Aorta (tissue), 5 donors: ENCODE data around the gene CDK4. TPM values are rescaled to one million over a fixed set of nuclear protein-coding genes. Genes with fewer than 3 reads are reported as not detected.

Experiments used
- ATAC-seq: fragments of 200-7000 bp; cut with Tn5 transposase; one replicate; pipeline ENCODE4 v1.9.1; 2022; ENCODE audit warnings: moderate library complexity; ENCODE audit not compliant: low FRiP score
- DNase-seq, 2 donors: peaks; one replicate each; pipeline ENCODE4 v3.0.0-alpha.2; 2020
- H3K27ac ChIP-seq, 2 donors: one replicate each; pipeline ENCODE4 v1.5.1; 2013; ENCODE audit warnings: low read length in 2 of 2, mild to moderate bottlenecking in 2 of 2, moderate library complexity in 2 of 2, control low read depth in 1 of 2, inconsistent platforms in 1 of 2, low read depth in 1 of 2
- H3K27me3 ChIP-seq, 2 donors: one replicate each; pipeline ENCODE4 v1.6.1; 2013; ENCODE audit warnings: control low read depth in 1 of 2, low read length in 1 of 2, mild to moderate bottlenecking in 1 of 2, moderate library complexity in 1 of 2; ENCODE audit not compliant: insufficient read depth in 2 of 2, control insufficient read depth in 1 of 2
- H3K36me3 ChIP-seq, 2 donors: one replicate each; pipeline ENCODE4 v1.6.1; 2013; ENCODE audit warnings: control low read depth in 1 of 2, low read length in 1 of 2, mild to moderate bottlenecking in 1 of 2; ENCODE audit not compliant: insufficient read depth in 2 of 2, control insufficient read depth in 1 of 2
- H3K4me1 ChIP-seq, 2 donors: one replicate each; pipeline ENCODE4 v1.6.1; 2013; ENCODE audit warnings: low read length in 2 of 2, control low read depth in 1 of 2, mild to moderate bottlenecking in 1 of 2, moderate library complexity in 1 of 2; ENCODE audit not compliant: insufficient read depth in 2 of 2, control insufficient read depth in 1 of 2
- H3K4me3 ChIP-seq, 2 donors: one replicate each; pipeline ENCODE4 v1.5.1; 2013; ENCODE audit warnings: low read length in 2 of 2, control low read depth in 1 of 2, mild to moderate bottlenecking in 1 of 2
- H3K9me3 ChIP-seq: one replicate; pipeline ENCODE4 v1.6.1; 2013; ENCODE audit warnings: mild to moderate bottlenecking, low read length; ENCODE audit not compliant: control insufficient read depth
- WGBS, 2 donors: extraction: QIAGEN DNeasy Blood & Tissue Kit; methylation state at CpG; one replicate each; pipeline ENCODE4 v1.1.7; 2013; 5-methylcytosine and 5-hydroxymethylcytosine counted together
- intact Hi-C, 2 donors: fragments of 100-400 bp; cut with DNase I; formaldehyde crosslinking; loops; one replicate each; pipeline versions ENCODE4 v1.14.2 to v1.15.0; 2022
- polyA plus RNA-seq, 2 donors: library from polyadenylated mRNA; stranded (reverse); fragments of 200-250 nt; gene quantifications; one replicate each; pipeline ENCODE4 v1.2.3, GENCODE V29; 2013
- total RNA-seq, 2 donors: library from RNA; stranded (reverse); fragmentation: NEBNext Ultra II Directional; extraction: Animal tissue kit (Norgen Biotek cat#: 25700); gene quantifications; one replicate each; pipeline ENCODE4 v1.2.1, GENCODE V29; 2021
- donor health status: healthy with polysubstance abuse.
- donor health status: Bipolar disorder and iron deficiency.
- donor health status: DM: no; HTN: no; CAD: no.
- donor health status: DM: no; HTN: no; CAD: no.
- donor health status: DM: yes; HTN: yes; CAD: no.

Gene CDK4
- total and polyA plus RNA-seq, 4 donors, result 44.7 to 60.4 (median 54.8) TPM

GRCh38 chr12:57739914-57740538, 12.1 kb downstream of the CDK4 start:
- H3K4me3 ChIP-seq, result no peak overlapping the region
- ATAC-seq (no peak), DNase-seq (no peak)
- H3K27me3 ChIP-seq, result no peaks in the 10 kb centered on the region
- 18 to 26% methylated on average over 5 to 10 of the region's 10 CpGs for WGBS, 2 donors
- no peaks in the 10 kb centered on the region for H3K4me1 ChIP-seq
- H3K36me3 ChIP-seq, result no peaks in the 10 kb centered on the region
- intact Hi-C loops, result no loop called here
- H3K9me3 ChIP-seq, result no peaks in the 10 kb centered on the region
- no peak overlapping the region for H3K27ac ChIP-seq

GRCh38 chr12:57739387-57739786, 12.7 kb downstream of the CDK4 start:
- no peaks in the 10 kb centered on the region for H3K36me3 ChIP-seq
- H3K27me3 ChIP-seq, result no peaks in the 10 kb centered on the region
- intact Hi-C loops, result no loop called here
- no peaks in the 10 kb centered on the region for H3K9me3 ChIP-seq
- ATAC-seq (no peak), DNase-seq (no peak)
- no peak overlapping the region for H3K27ac ChIP-seq
- no peak overlapping the region for H3K4me3 ChIP-seq
- 9 to 16% methylated on average over 7 of the region's 7 CpGs for WGBS, 2 donors
- no peaks in the 10 kb centered on the region for H3K4me1 ChIP-seq

- ATAC-seq (no peak), DNase-seq (no peak)
- intact Hi-C loops, result no loop called here
- 3 to 5% methylated on average over 24 to 36 of the region's 36 CpGs for WGBS, 2 donors
- H3K4me3 ChIP-seq, result peak within 1 kb of the TSS; percentile 21 to 41
- H3K27ac ChIP-seq, result no peak within 1 kb of the TSS
- H3K9me3 ChIP-seq, result no peaks in the 10 kb centered on the region
- H3K27me3 ChIP-seq, result no peaks in the 10 kb centered on the region
- no peaks in the 10 kb centered on the region for H3K36me3 ChIP-seq
- no peaks in the 10 kb centered on the region for H3K4me1 ChIP-seq
Measured at GRCh38 chr12:57738661-57739237, 13.4 kb downstream of the CDK4 start, which contains the start of gene AGAP2. Gene AGAP2, minus strand, starts transcription at chr12:57738742. Its CDS starts 496 bp downstream, at chr12:57738246.

- intact Hi-C loops, result no loop called here
- Histone ChIP-seq H3K4me1 (no peaks in the 10 kb centered on the region), H3K27ac (no peak overlapping the region), H3K9me3 (no peaks in the 10 kb centered on the region), H3K4me3 (peak overlapping the region; percentile 21 to 41), H3K27me3 (no peaks in the 10 kb centered on the region), H3K36me3 (no peaks in the 10 kb centered on the region)
- no peak for ATAC-seq
- no peak for DNase-seq
- WGBS, 2 donors, result 3 to 6% methylated on average over 56 to 110 of the region's 110 CpGs
Measured at GRCh38 chr12:57737467-57738460, 14.3 kb downstream of the CDK4 start.

DNA sequence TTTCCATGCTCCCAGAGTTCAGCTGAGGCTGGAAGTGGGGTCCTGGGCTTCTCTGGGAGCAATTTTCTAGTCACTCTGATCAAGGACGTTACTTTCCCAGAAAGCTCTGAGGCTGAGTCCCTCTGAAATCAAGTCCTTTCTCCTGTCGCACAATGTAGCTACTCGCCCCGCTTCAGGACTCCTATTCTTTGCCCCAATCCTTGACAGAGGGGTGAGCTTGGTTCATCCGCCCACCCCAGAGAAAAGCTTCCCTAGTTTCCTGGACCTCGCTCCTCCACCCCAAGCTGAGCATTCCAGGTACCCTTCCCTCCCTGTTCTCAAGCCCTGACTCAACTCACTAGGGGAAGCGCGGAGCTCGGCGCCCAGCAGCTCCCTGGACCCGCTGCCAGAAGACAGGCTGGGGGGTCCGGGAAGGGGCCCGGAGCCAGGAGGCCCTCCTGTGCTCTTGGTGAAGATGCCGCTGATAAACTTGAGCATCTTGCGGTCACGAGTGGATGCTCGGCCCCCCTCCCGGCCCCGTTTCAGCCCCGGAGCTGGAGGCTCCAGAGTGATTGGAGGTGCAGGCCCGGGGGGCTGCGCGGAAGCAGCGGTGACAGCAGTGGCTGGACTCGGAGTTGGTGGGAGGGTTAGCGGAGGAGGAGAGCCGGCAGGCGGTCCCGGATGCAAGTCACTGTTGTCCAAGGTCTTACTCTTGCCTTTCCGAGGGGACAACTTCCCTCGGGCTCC, 15.2 kb downstream of the CDK4 start:
- ATAC-seq, result no peak
- no peaks in the 10 kb centered on the region for H3K4me1 ChIP-seq
- no peaks in the 10 kb centered on the region for H3K36me3 ChIP-seq
- no peaks in the 10 kb centered on the region for H3K9me3 ChIP-seq
- intact Hi-C loops, result no loop called here
- no peak overlapping the region for H3K27ac ChIP-seq
- H3K4me3 ChIP-seq, result no peak overlapping the region
- WGBS, 2 donors, result 4 to 9% methylated on average over 28 to 31 of the region's 31 CpGs
- no peak for DNase-seq
- H3K27me3 ChIP-seq, result no peaks in the 10 kb centered on the region

DNA sequence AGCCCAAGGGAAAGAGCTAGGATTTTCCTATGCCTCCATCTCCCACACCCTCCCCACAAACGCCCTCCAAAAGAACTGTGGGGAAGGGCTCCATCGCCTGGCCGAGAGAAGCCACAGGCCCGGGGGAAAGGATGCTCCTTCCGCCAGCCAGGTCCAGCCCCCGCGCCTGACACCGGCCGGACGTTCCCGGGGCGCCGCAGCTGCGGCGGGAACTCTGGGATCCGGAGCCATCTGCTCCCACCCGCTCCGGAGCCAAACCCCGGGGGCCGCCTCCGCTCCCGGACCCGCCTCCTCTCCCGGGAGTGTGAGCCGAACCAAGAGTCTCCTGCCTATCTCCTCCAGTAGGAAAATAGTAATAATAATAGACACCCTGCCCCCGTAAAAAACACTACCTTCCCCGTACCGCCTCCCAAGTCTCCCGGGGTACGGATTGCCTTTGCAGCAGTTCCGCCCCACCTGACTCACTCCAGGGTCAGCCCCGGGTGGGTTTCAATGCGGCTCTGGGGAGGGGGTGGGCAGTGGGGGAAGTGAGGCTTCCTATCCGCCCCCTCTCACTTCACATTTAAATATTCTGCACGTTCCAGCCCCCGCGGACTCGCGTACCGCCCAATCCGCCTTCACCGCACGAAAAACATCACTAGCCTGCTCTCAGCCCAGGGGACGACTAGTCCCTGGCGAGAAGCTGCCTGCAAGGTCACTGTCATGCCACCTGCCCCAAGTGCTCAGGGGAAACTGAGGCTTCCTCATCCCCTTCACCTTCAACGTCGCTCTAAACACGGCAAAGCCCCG, 16.0 kb downstream of the CDK4 start:
- no peak for ATAC-seq

GRCh38 chr12:57735198-57735855, 16.8 kb downstream of the CDK4 start:
- H3K9me3 ChIP-seq, result no peaks in the 10 kb centered on the region
- no peak overlapping the region for H3K4me3 ChIP-seq
- ATAC-seq, result no peak
- intact Hi-C loops, result no loop called here
- H3K36me3 ChIP-seq, result no peaks in the 10 kb centered on the region
- no peak overlapping the region for H3K27ac ChIP-seq
- H3K4me1 ChIP-seq, result no peaks in the 10 kb centered on the region
- H3K27me3 ChIP-seq, result no peaks in the 10 kb centered on the region
- WGBS, 2 donors, result 13 to 14% methylated on average over 8 of the region's 8 CpGs
- DNase-seq, result no peak

More for the DNA sequence above, 16.0 kb downstream of the CDK4 start:
- Histone ChIP-seq H3K4me3 (no peak overlapping the region), H3K27ac (no peak overlapping the region), H3K9me3 (no peaks in the 10 kb centered on the region), H3K36me3 (no peaks in the 10 kb centered on the region), H3K27me3 (no peaks in the 10 kb centered on the region), H3K4me1 (no peaks in the 10 kb centered on the region)
- WGBS, 2 donors, result 6 to 8% methylated on average over 48 to 49 of the region's 49 CpGs
- intact Hi-C loops, result no loop called here
- DNase-seq, result no peak
